Nephron progenitor cell (in vitro differentiated cells): ENCODE results near the gene FUBP3.

Experiments
- DNase-seq: peaks from one replicate; pipeline ENCODE4 v3.0.0; 2021
- H3K27ac Mint-ChIP-seq: 2 replicates; pipeline ENCODE4 v1.8.0; 2021; ENCODE audit warnings: mild to moderate bottlenecking, moderate library complexity, mixed read lengths
- H3K27me3 Mint-ChIP-seq: 2 replicates; pipeline ENCODE4 v1.8.0; 2021; ENCODE audit warnings: mild to moderate bottlenecking, low read depth, mixed read lengths; ENCODE audit not compliant: poor library complexity
- H3K36me3 Mint-ChIP-seq: 2 replicates; pipeline ENCODE4 v1.8.0; 2021; ENCODE audit warnings: low read depth, mixed read lengths
- H3K4me1 Mint-ChIP-seq: 2 replicates; pipeline ENCODE4 v1.8.0; 2021; ENCODE audit warnings: mixed read lengths
- H3K4me3 Mint-ChIP-seq: 2 replicates; pipeline ENCODE4 v1.8.0; 2021; ENCODE audit warnings: mild to moderate bottlenecking, moderate library complexity, mixed read lengths
- H3K9me3 Mint-ChIP-seq: 2 replicates; pipeline ENCODE4 v1.8.0; 2021; ENCODE audit warnings: mild to moderate bottlenecking, moderate library complexity, mixed read lengths
- CTCF ChIP-seq: fragments of 200-600 bp; sonication (generic); IDR thresholded peaks from 2 replicates; pipeline ENCODE4 v1.5.0; 2021; ENCODE audit warnings: antibody characterized with exemption

FUBP3 gene

GRCh38 chr9:130665029-130665430 lies 85.7 kb downstream of the FUBP3 start:
- peaks cover 100% of the 10 kb centered on the region for H3K27me3 Mint-ChIP-seq
- H3K4me3 Mint-ChIP-seq: peak overlapping the region; percentile 72
- no peak for DNase-seq
- no peaks in the 10 kb centered on the region for H3K36me3 Mint-ChIP-seq
- no peak overlapping the region for H3K27ac Mint-ChIP-seq
- no peaks in the 10 kb centered on the region for H3K9me3 Mint-ChIP-seq
- no peak for TF ChIP-seq CTCF
- H3K4me1 Mint-ChIP-seq: peaks cover 23% of the 10 kb centered on the region

- Mint-ChIP-seq H3K4me3 (peak overlapping the region; percentile 72), H3K27me3 (peaks cover 100% of the 10 kb centered on the region), H3K4me1 (peaks cover 23% of the 10 kb centered on the region), H3K9me3 (no peaks in the 10 kb centered on the region), H3K27ac (no peak overlapping the region), H3K36me3 (no peaks in the 10 kb centered on the region)
- TF ChIP-seq CTCF: no peak
- peak; percentile 49 for DNase-seq
Measured at GRCh38 chr9:130665431-130666392, 86.3 kb downstream of the FUBP3 start.

GRCh38 chr9:130666393-130667119 lies 87.2 kb downstream of the FUBP3 start:
- TF ChIP-seq CTCF: no peak
- DNase-seq: peak; percentile 36
- Mint-ChIP-seq H3K9me3 (no peaks in the 10 kb centered on the region), H3K27me3 (peaks cover 98% of the 10 kb centered on the region), H3K4me1 (peaks cover 23% of the 10 kb centered on the region), H3K36me3 (no peaks in the 10 kb centered on the region), H3K4me3 (peak overlapping the region; percentile 64), H3K27ac (no peak overlapping the region)

- TF ChIP-seq CTCF: no peak
- H3K9me3 Mint-ChIP-seq: no peaks in the 10 kb centered on the region
- H3K4me1 Mint-ChIP-seq: peaks cover 18% of the 10 kb centered on the region
- H3K4me3 Mint-ChIP-seq: peak overlapping the region; percentile 42
- peaks cover 93% of the 10 kb centered on the region for H3K27me3 Mint-ChIP-seq
- no peaks in the 10 kb centered on the region for H3K36me3 Mint-ChIP-seq
- DNase-seq: no peak
- no peak overlapping the region for H3K27ac Mint-ChIP-seq
Measured at GRCh38 chr9:130667120-130667435, 87.7 kb downstream of the FUBP3 start.

- Mint-ChIP-seq H3K36me3 (no peaks in the 10 kb centered on the region), H3K4me3 (no peak overlapping the region), H3K9me3 (no peaks in the 10 kb centered on the region), H3K27ac (no peak overlapping the region), H3K4me1 (peaks cover 22% of the 10 kb centered on the region), H3K27me3 (peaks cover 90% of the 10 kb centered on the region)
- DNase-seq: no peak
- TF ChIP-seq CTCF: no peak
Measured at GRCh38 chr9:130668196-130668595, 88.8 kb downstream of the FUBP3 start.
